OCI-M1 (cell line): ENCODE measurements around the gene FAM90A1.
"Not testable (repeated sequence)": the region's sequence is repeated elsewhere in the genome, so short reads cannot be mapped to it uniquely, and the experiment has no call there.

Source experiments
- DNase-seq: peaks from one replicate; lab custom pipeline; 2025; lab: John Stamatoyannopoulos, UW

Gene FAM90A1, protein sequence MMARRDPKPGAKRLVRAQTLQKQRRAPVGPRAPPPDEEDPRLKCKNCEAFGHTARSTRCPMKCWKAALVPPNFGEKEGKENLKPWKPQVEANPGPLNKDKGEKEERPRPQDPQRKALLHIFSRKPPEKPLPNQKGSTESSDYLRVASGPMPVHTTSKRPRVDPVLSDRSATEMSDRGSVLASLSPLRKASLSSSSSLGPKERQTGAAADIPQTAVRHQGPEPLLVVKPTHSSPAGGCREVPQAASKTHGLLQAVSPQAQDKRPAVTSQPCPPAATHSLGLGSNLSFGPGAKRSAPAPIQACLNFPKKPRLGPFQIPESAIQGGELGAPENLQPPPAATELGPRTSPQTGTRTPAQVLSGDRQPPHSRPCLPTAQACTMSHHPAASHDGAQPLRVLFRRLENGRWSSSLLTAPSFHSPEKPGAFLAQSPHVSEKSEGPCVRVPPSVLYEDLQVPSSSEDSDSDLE

GRCh38 chr12:8226992-8227731 lies at the start of gene FAM90A1:
Gene FAM90A1 (minus strand): TSS chr12:8227618. CDS start chr12:8224832, 2,786 bp downstream.
- DNase-seq, result peak; percentile 56

- not testable (repeated sequence) for DNase-seq
These were observed 49.0 kb upstream of the FAM90A1 start for GRCh38 chr12:8276397-8276796.

DNA sequence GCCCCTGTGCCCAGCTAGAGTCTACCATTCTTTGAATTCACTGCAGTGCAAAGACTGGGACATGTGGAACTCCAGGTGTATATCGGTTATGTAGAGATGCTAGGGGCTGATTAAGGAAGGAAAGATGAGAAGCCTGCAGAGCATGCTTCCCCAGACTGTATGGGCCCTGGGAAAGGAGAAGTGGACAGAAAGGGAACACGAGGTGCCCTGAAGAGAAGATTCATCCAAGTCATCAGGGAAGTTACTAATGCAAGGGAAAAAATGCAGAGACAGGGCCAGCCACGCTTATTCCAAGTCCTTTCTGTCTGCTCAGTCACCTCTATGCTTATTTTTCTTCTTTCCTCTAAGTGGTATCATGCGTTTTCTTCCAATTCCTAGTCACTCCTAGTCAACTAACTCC lies 39.3 kb upstream of the FAM90A1 start:
- DNase-seq, result peak; percentile 12

DNA sequence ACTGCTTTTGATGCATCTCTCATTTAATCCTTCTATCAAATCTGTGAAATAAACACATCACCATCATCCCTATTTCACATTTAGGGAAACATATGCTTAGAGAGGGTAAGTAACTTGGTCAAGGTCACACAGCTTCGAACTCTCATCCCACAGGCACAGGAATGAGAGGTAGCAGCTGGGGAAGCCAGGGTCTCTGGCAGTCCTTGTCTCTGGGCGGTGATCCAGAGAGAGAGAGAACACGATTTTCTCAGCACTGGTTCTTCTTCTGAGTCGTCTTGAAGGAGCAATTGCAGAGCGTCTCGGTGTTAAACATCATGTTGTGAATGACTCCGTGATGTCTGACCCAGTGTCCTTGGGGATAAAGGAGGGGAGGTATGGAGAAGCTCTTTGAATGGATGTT lies 36.8 kb upstream of the FAM90A1 start:
- DNase-seq, result not testable (repeated sequence)

- DNase-seq, result peak; percentile 80
These were observed 33.7 kb upstream of the FAM90A1 start for GRCh38 chr12:8261111-8261554.

GRCh38 chr12:8256356-8256755 lies 28.9 kb upstream of the FAM90A1 start:
- DNase-seq, result not testable (repeated sequence)

DNA sequence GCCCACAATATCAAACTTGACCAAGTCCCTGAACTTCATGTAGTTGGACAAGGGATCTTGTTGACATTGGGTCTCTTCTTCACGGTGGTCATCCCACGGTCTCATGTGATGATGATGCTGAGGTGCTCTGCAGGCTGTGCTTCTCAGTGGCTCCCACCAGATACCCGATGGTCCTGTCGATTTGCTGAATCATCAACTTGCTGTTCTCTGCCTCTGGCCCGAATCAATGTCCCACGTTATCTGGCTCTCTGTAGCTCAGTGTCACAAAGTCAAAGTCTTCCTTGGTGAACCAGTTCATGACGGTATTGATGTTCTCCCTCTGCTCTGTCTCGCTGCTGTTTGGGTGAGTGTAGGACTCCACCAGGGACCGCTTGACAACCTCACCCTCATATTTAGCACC lies 27.3 kb upstream of the FAM90A1 start:
- DNase-seq, result not testable (repeated sequence)

DNA sequence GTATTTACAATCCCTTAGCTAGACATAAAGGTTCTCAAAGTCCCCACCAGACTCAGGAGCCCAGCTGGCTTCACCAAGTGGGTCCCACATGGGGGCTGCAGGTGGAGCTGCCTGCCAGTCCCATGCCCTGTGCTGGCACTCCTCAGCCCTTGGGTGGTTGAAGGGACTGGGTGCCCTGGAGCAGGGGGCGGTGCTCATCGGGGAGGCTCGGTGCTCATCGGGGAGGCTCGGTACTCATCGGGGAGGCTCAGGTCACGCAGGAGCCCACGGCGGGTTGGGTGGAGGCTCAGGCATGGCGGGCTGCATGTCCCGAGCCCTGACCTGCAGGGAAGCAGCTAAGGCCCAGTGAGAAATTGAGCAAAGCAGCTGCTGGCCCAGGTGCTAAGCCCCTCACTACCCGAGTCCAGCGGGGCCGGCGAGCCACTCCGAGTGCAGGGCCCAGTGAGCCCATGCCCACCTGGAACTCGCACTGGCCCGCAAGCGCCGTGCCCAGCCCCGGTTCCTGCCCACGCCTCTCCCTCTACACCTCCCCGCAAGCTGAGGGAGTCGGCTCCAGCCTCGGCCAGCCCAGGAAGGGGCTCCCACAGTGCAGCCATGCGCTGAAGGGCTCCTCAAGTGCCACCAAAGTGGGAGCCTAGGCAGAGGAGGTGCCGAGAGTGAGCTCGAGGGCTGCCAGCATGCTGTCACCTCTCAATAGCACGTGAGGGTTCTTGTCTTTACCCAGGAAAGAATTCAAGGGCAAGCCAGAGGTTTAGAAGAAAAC lies 24.8 kb upstream of the FAM90A1 start:
- DNase-seq, result not testable (repeated sequence)

- DNase-seq, result peak; percentile 11
These were observed 24.2 kb upstream of the FAM90A1 start for GRCh38 chr12:8251616-8252015.

DNA sequence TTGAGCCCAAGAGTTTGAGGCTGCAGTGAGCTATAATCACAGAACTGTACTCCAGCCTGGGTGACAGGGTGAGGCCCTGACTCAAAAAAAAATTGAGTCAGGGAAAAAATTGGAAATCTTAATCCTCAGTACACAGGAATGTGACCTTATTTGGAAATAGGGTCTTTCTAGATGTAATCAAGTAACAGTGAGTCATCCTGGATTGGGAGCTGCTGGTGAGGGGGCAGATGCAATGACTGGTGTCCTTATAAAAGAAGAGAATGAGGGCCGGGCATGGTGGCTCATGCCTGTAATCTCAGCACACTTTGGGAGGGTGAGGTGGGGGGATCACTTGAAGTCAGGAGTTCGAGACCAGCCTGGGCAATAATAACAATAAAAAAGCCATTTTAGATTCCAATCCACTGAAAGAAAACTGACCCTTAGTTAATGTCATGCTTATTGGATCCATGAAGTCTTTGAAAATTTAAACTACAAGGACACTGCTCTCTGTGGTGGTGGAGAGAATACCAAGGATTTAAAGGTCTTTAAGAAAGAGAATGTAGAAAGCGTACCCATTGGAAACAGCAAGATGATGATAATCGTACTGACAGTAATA lies 19.6 kb upstream of the FAM90A1 start:
- DNase-seq, result not testable (repeated sequence)

DNA sequence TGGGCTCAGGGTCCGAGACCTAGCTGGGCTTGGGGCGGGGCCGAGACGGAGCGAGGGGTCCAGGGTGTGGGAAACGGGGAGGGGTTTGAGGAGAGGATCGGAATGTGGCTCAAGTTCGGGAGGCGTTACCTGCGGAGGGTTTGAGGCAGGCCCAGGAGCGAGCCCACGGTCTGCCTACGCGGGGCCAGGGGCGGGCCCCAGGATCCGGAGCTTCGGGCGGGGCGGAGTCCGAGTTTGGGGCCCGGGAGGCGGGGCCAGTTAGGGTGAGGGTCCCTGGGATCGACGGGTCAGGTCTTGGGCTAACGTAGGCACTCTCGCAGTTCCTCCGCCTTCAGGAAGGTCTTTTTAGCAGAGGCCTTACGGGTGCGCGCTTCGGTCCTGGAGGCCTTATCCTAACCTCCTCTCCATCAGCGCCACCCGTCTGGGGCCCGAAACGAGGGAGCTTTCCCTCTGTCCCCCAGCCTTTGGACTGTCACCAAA lies 16.3 kb upstream of the FAM90A1 start:
- DNase-seq, result not testable (repeated sequence)

- DNase-seq, result peak; percentile 98
These were observed 15.7 kb upstream of the FAM90A1 start for GRCh38 chr12:8242880-8243681.

DNA sequence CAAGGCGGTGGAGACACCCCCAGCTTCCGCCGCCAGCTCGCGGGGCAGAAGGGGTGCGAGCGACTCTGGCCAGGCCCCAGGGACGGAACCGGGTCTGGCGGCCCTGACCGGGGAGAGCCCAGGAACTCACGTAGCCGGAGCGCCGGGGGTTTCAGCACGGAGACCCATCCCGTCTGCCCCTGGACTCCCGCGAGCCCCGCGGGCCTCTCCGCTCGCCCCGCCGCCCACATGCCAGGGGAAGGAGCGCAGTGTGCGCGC lies 15.1 kb upstream of the FAM90A1 start:
- not testable (repeated sequence) for DNase-seq

- peak; percentile 56 for DNase-seq
These were observed 14.7 kb upstream of the FAM90A1 start for GRCh38 chr12:8241917-8242621.

DNA sequence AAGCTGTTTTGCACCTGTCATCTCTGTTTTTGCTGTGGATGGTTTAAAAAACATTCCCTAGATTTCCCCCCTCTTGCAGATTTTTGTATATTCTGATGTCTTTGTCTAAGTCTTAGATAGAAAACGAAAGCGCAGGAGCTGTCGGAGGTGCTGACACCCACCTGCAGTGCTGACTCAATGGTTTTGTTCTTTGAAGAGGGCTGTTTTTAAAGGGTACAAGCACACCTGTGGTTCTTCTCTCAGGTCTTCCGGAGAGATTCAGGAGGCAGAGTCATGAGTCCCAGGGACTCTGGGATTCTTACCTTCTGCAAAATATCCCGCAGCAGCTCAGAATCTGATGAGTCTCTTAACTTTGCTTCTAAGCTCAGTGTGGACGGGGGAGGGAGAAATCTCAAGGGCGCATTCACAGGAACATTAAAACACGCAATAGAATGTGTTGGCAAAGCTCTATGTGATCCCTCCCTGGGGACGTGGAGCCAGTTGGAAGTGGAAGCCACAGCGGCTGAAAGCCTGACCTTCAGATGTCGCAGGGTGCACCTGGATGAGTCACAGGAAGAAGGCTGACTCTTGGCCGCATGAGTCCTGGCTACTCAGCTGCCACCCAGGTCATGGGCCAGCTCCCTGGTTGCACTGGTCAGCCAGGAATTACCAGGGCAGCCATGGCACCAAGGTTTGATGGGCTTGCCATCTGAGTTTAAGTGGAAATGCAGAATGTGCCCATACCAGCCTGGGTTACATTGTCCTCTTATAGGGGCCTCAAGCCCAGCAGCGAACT lies 13.1 kb upstream of the FAM90A1 start:
- not testable (repeated sequence) for DNase-seq

DNA sequence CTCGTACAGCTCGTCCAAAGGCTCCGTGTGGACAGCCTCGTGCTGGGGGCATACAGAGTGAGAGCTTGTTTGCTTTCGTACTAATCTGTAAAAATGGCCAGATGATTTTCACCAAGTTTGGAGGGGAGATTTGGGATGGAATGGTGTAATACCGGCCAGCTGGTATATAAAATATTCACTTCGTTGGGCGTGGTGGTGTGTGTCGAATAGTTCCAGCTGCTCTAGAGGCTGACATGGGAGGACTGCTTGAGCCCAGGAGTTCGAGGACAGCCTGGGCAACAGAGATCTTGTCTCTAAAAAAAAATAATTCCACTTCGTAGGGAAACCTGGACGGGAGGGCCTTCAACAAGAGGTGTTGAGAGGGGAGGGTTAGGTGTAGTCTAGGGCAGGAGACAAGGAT lies 9.6 kb upstream of the FAM90A1 start:
- not testable (repeated sequence) for DNase-seq

DNA sequence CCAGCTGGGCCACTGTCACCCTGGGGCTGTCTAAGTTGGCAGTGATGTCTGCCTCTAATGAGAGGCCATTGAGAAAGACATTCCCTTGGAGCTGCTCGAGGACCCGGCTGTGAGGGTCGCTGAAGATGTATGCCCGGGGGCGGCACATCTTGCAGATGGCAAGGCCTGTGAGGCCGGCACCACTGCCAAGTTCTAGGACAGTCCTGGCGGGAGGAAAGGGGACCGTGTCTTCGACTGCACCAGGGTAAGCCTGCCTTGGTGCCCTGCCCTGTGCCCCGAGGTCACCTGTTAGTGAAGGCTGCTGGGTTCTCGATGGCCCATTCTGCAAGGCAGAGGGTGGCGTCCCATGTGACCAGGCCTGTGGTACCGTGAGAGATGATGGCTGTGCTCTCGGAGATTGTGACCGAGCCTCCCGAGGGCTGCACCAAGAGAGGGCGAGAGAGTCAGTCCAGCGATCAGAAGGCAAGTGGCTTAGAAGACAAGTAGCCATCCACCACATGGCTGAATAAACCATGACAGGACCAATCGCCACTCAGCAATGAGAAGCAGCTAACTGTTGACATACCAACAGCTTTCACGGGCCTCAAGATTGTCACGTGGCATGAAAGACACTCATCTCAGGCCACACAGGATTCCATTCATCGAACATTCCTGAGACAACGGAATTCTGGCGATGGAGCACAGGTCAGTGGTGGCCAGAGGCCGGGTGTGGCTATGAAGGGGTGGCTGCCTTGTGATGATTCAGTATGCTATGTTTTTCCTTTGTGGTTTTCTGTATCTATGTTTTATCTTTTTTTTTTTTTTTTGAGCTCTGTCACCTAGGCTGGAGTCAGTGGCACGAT lies 8.1 kb upstream of the FAM90A1 start:
- DNase-seq, result not testable (repeated sequence)

GRCh38 chr12:8234746-8235145 lies 7.3 kb upstream of the FAM90A1 start:
- DNase-seq, result not testable (repeated sequence)
